ENCODE data around the gene APCDD1. TPM values are rescaled to one million over a fixed set of nuclear protein-coding genes. Genes with fewer than 3 reads are reported as not detected.

The APCDD1 gene
- total and polyA plus RNA-seq, 2 of the 8 experiments (the other 6 are each of a cell fraction or from before 2014, with no cell fraction given): 2.6 to 3.6 TPM

DNA sequence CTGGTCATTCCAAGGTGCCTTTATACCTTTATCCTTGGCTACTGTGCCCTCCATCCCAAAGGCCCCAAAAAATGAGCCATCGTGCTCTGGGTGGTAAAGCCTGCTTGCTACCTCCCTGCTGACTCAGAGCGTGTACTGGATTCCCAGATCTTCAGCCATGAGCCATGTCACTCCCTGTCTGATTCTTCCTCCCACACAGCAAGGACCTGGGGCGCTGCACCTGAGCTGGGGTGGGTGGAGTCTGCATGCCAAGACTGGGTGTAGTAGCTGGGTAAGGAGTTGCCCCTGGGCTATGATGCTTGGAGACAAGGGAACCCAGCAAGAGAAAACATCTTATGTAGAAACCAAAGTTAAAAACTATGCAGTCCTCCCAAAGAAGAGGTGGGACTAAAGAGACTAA, 37.2 kb upstream of the APCDD1 start:
- FAIRE-seq: no peak
- H3K27ac ChIP-seq (ENCODE audit: low read depth, low read length): no peak overlapping the region
- no peak overlapping the region for H3K56ac ChIP-seq (replicated peaks; ENCODE audit: insufficient read length, low read depth, low read length)
- H2BK5ac ChIP-seq (ENCODE audit: low read depth, low read length): no peak overlapping the region
- H3K14ac ChIP-seq (ENCODE audit: insufficient read length): no peak overlapping the region
- H3K4me1 ChIP-seq (replicated peaks in 1 of 4; ENCODE audit: control insufficient read depth in 3 of 4, insufficient read depth in 4 of 4, low read length in 3 of 4): no peaks in the 10 kb centered on the region
- H3K4me3 ChIP-seq (ENCODE audit: extremely low read depth in 1 of 4, insufficient read depth in 2 of 4, low read depth in 3 of 4, low read length in 4 of 4): no peak overlapping the region
- no peaks in the 10 kb centered on the region; a peak in 1 of 7 replicates for H3K27me3 ChIP-seq (replicated peaks in 1 of 4; ENCODE audit: control insufficient read depth in 3 of 4, extremely low read depth in 1 of 4, insufficient read depth in 3 of 4, low read length in 3 of 4)
- 83% methylated on average over 3 of the region's 3 CpGs; no CpG with 5 or more reads in 1 of the 2 experiments for WGBS, 2 experiments (ENCODE audit: extremely low coverage in 1 of 2, insufficient coverage in 1 of 2, insufficient read length in 1 of 2, insufficient replicate concordance in 2 of 2, low coverage in 1 of 2, low lambda C conversion rate in 2 of 2, missing lambda C conversion rate in 1 of 2)
- H4K91ac ChIP-seq (replicated peaks; ENCODE audit: insufficient read length, low read length): no peak overlapping the region
- no peak overlapping the region for H2BK12ac ChIP-seq (ENCODE audit: low read depth, low read length)
- no peak overlapping the region for H3K18ac ChIP-seq (ENCODE audit: extremely low read depth, low read length)
- no peaks in the 10 kb centered on the region for H3K9me3 ChIP-seq (ENCODE audit: insufficient read depth in 2 of 2, low read depth in 1 of 2, low read length in 1 of 2)
- H3K9ac ChIP-seq (replicated peaks in 1 of 4; ENCODE audit: extremely low read depth in 1 of 4, low read depth in 3 of 4, low read length in 3 of 4): no peak overlapping the region
- no peak overlapping the region for H3K4ac ChIP-seq (replicated peaks; ENCODE audit: insufficient read length, low read depth, low read length)
- H3K36me3 ChIP-seq (ENCODE audit: control insufficient read depth in 2 of 4, insufficient read depth in 4 of 4, low read length in 3 of 4): no peaks in the 10 kb centered on the region
- H4K5ac ChIP-seq (ENCODE audit: insufficient read length, low read depth, low read length): no peak overlapping the region
- H3K23ac ChIP-seq (ENCODE audit: insufficient read length): no peak overlapping the region
- ChIA-PET CTCF (ENCODE audit: partially characterized antibody) (interaction anchor here (0.6 to 1.6 kb wide), 4 partner anchors 9 to 320 kb away, joined by 3 to 5 read pairs (median 4); no protein-coding TSS in a partner anchor), POLR2A (ENCODE audit: partially characterized antibody) (interaction anchor here (0.6 kb wide), 1 partner anchor 17 kb away, joined by 3 read pairs; no protein-coding TSS in a partner anchor)
- H4K8ac ChIP-seq (ENCODE audit: extremely low read depth, insufficient read depth, low read length): no peak overlapping the region
- H2BK120ac ChIP-seq (replicated peaks; ENCODE audit: low read depth, low read length): no peak overlapping the region
- DNase-seq (ENCODE audit: low read depth in 1 of 2, low spot score in 2 of 2): no peak
- H3K79me2 ChIP-seq (ENCODE audit: control insufficient read depth in 1 of 2, insufficient read depth in 2 of 2, low read length in 2 of 2): no peaks in the 10 kb centered on the region
- H4K20me1 ChIP-seq (replicated peaks in 1 of 2; ENCODE audit: control insufficient read depth in 1 of 2, insufficient read depth in 2 of 2, low read length in 2 of 2): no peaks in the 10 kb centered on the region
- H3K4me2 ChIP-seq (ENCODE audit: insufficient read depth in 1 of 2, low read depth in 2 of 2, low read length in 2 of 2): no peak overlapping the region
- no peak overlapping the region for H2BK20ac ChIP-seq (ENCODE audit: low read length)
- H2BK15ac ChIP-seq (ENCODE audit: low read length): no peak overlapping the region
- TF ChIP-seq ASH2L (IDR thresholded peaks at IDR 0.05; ENCODE audit: low read length) (no peak), EGR1 (IDR thresholded peaks at IDR 0.05; ENCODE audit: borderline replicate concordance, low read depth, low read length) (no peak), POLR2AphosphoS5 (IDR thresholded peaks at IDR 0.05; ENCODE audit: low read depth, low read length) (no peak), NANOG (IDR thresholded peaks at IDR 0.05; ENCODE audit: insufficient read depth, low read depth, low read length, poor library complexity, severe bottlenecking) (no peak), HDAC6 (IDR thresholded peaks at IDR 0.05; ENCODE audit: low read depth, low read length) (no peak), GABPA (IDR thresholded peaks at IDR 0.05; ENCODE audit: borderline replicate concordance, insufficient read depth, low read length) (no peak), HDAC2 (IDR thresholded peaks at IDR 0.05; ENCODE audit: borderline replicate concordance in 1 of 2, low read depth in 2 of 2, low read length in 2 of 2) (no peak), E2F6 (IDR thresholded peaks at IDR 0.05) (no peak)
- H3K79me1 ChIP-seq (ENCODE audit: low read depth, low read length): no peaks in the 10 kb centered on the region
- H2AK5ac ChIP-seq (ENCODE audit: low read depth, low read length): no peak overlapping the region
- H2AFZ ChIP-seq (ENCODE audit: low read length): no peak overlapping the region
- H3K23me2 ChIP-seq (ENCODE audit: low read depth, low read length): no peaks in the 10 kb centered on the region

Measured in H1 (cell line).